NCI-H1436 treated with DMSO at 0.1 percent for 48 hours (cell line): ENCODE results near the gene RHOBTB1.
"Not testable (repeated sequence)": the region's sequence is repeated elsewhere in the genome, so short reads cannot be mapped to it uniquely, and the experiment has no call there.

Experiments used
- DNase-seq: peaks from one replicate; lab custom pipeline; 2025; lab: John Stamatoyannopoulos, UW

The RHOBTB1 gene

DNA sequence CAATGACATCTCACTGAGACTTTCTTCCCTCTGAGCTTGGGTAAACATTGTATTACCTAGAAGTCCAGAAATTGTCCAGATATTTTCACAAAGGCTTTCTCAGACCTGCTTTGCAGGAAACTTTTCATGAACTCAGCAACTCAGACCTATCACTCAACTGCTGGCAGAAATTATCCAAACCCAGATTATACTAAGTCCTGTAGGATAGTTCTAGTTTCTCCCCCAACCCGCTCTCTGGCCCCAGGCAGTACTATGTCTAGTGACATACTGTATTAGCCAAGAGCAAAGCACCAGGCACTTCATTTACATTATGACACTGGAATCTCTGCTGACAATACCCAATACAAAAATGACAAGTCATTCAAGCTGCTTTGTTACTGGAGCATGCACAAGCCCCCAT is 75.0 kb downstream of the RHOBTB1 start:
- DNase-seq = no peak

DNA sequence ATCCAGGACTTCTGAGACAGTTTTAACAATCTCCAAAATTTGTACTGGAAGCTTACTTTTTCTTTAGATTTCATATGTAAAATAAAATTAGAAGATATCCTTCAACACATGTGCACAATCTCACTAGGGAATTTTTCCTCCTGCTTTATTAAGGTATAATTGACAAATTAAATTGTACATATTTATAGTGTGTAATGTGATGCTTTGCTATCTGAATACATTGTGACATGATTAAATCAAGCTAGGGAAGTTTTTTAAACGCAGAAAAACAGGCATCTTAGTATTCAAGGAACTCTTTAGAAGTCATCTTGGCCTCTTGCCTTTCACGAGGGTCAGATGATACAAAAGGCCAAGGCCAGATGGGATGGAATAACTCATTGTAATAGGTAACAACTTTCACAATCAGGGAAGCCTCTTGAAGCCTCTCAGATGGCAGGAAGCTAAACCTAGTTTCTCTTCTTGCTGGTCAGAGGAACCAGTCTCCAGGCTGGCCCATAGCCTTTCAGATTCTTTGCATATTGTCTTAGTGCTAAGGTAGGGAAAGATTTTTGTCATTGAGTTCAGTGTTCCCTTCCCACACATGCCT is 78.7 kb downstream of the RHOBTB1 start:
- no peak for DNase-seq

DNA sequence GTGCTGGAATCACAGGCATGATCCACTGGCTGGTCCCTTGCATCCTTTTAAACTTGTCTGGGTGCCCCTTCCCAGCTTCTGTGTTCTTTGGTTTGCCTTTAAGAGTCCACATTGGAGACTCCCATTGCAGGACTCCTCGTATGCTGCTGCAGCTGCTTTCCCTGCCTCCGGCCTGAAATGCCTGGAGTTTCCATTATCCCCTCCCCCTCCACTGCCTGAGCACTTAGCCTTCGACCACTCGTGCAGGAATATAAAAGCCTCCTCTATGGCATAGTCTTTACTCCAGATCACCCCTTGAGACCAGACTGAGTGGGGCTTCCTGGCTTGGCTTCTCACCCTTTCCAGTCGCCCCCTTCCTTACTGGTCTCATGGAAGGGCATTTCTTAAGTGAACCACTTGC is 80.2 kb downstream of the RHOBTB1 start:
- no peak for DNase-seq

DNA sequence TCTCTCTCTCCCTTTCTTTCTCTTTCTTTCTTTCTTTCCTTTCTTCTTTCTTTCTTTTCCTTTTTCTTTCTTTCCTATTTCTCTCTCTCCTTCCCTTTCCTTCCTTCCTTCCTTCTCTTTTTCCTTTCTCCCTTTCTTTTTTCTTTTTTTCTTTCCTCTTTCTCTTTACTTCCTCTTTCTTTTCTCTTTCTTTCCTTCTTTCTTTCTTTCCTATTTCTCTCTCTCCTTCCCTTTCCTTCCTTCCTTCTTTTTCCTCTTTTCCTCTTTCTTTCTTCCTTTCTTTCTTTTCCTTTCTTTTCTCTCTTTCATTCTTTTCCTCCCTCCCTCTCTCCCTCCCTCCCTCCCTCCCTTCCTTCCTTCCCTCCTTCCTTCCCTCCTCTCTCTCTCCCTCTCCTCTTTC is 81.5 kb downstream of the RHOBTB1 start:
- no peak for DNase-seq

DNA sequence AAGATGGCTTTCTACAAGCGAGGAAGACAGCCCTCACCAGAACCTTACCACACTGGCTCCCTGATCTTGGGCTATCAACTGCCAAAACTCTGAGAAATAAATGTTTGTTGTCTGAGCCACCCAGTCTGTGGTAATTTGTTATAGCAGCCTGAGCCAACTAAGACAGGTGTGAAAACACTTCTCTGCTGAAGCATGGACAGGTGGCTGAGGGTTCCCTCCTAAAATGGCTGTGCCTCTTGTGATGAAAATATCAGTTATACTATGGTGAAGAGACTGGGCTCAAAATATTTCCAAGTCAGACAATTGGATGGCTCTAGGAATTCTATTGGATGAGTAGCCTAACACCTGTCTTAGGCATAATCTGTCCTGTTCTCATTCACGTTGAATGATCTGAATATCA is 87.6 kb downstream of the RHOBTB1 start:
- DNase-seq = no peak

DNA sequence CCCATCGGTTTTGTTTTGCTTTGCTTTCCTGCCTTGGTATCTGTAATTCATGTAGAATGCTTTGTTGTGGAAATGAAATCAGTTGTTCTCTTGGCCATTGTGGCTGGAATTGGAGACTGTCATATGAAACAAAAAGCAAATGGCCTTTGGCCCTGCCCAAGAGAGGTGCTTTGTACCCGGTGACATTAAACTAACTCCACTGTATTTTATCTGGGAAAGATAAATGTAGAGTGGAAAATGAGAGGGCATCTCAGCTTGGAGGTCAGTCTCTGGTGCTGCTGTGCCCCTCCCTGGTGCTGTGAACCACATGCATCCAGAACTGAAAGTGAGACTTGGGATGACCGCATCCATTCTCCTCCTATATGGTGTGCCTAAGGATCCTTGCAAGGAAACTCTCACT is 90.3 kb downstream of the RHOBTB1 start:
- DNase-seq = no peak

DNA sequence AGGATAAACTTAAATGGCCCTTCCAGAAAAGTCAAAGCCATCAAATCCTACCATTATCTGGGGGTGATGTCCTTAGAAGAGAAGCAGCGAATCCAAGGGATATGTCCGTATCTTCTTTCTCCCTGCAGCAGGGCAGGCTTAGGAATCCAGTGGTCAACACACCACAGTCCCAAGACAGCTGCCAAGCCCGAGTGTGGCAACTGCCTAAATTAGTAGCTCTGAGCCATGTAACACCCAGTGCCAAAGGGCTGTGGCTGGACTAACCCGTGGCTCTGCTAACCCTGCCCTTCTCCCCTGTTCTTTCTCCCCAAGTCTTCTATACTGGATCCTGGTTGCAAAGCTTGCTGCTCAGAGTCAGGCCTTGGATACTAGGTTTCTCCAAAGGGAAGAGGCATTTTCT is 90.9 kb downstream of the RHOBTB1 start:
- DNase-seq = no peak

DNA sequence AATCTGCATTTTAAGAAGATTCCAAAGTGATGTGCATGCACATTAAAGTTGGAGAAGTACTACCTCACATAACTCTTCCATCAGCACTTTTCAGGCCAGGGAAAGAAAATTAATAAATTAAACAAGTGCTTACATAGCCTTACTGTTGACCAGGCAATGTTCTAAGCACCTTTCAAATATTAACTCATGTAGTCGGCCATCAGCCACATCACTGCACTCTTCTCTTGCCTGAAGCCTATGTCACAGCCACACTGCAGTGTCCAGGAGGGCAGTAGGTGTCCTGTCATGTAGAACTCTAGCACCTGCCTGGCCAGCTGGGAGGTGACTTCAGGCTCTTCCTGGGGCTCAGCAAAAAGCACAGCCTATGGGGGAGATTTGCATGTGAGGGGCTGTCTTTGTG is 94.2 kb downstream of the RHOBTB1 start:
- DNase-seq = no peak

DNA sequence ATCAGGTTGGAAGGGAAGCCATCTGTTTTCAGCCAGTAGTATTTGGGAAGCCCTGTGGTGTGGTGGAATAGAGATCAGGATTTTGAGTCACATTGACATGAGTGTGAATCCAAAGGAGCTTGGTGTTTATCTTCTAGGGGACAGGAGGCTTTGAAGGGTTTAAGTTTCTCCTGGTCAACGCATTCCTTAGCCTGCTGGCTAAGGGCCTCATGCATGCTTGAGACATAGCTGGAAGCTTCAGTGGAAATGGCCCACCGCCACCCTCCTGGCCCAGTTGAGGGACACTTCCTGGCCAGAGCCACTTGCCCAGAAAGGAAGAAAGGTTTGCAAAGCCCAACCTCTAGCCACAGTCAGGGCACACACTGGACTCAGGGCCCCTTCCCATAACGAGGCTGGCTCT is 94.8 kb downstream of the RHOBTB1 start:
- DNase-seq = no peak

DNA sequence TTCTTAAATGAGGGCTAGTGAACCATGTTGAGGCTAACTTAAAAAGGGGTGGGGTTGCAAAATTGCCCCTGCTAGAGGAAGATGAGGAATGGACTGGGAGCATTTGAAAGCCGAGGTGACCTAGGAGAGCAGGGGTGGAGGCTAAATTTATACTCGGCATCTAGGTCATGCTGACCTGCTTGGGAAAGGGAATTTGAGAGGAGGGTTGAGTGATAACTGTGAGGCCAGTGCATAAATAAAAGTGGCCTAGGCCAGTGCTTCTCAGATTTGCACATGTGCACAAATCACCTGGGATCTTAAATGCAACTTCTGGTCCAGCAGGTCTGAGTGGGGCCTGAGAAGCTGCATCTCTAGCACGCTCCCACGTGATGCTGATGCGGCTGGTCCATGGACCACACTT is 95.3 kb downstream of the RHOBTB1 start:
- no peak for DNase-seq

DNA sequence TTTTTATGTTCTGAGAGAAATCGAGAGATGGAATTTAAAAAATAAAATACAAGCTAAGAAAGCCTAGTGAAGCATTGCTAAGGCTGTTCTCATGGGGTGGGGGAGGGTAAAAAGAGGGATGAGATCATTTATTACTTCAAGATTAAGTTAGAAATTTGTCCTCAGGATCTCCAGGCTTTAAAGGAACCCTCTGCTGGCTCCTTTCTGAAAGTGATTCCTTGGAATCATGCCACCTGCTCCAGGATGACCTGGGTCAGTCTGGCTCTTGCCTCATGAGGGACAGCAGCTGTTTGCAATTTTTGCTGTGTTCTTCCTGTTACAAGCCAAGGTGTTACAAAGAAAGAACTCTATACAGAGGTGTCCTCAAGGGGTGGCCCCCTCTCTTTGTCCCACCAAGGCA is 95.9 kb downstream of the RHOBTB1 start:
- no peak for DNase-seq

DNA sequence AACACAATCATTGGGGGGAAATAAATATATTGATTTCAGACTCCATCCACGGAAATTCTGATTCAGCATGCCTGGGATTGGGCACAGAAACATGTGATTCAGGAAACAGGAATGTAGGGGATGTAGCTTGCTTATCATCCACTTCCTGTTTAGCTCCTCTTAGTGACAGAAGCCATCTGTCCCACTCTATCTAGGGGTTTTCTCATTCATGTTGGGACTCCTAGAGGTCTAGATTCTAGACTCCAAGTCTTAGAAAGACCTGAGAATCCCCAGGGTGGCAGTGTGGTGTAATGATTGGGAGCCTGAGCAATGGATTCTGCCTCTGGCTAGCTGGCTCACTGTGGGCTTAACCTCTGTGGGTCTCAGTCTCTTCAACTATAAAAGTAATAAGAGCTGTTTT is 97.8 kb downstream of the RHOBTB1 start:
- no peak for DNase-seq

DNA sequence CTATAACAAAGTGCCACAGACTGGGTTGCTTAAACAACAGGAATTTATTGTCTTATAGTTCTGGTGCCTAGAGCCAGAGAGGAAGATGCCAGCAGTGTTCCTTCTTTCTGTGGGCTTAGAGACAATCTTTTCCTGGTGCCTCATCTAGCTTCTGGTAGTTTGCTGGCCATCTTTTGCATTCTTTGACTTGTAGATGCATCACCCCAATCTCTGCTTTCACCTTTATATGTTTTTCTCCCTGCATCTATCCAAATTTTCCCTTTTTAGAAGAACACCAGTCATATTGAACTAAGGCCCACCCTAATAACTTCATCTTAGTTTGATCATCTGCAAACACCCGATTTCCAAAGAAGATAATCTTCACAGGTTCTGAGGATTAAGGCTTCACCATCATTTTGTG is 98.9 kb downstream of the RHOBTB1 start:
- DNase-seq = no peak

DNA sequence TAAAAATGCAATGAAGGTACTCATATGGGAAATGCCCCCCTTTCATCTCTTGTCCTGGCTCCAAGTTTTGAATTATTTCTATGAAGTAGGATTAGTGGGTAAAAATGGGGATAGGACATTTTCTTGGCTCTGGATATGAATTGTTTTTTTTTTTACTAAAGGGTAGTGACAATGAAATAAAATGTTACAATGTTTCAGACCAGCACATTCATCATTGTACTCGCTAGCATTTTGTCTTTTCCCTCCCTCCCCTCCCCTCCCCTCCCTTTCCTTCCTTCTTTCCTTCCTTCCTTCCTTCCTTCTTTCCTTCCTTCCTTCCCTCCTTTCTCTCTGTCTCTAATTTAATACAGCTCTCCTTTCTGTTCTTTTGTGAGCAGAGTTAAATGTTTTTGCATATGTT is 101.3 kb downstream of the RHOBTB1 start:
- no peak for DNase-seq

DNA sequence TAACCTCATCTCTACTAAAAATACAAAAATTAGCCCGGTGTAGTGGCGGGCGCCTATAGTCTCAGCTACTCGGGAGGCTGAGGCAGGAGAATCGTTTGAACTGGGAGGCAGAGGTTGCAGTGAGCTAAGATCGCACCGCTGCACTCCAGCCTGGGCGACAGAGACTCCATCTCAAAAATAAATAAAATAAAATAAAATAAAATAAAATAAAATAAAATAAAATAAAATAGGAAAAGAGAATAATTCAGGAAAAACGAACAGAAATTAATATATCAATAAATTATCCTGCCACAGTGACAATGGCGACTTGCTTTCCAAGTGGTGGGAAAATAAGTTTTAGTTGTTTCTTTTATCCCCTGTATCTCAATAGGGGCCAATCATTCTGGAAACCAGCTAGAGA is 102.8 kb downstream of the RHOBTB1 start:
- not testable (repeated sequence) for DNase-seq

DNA sequence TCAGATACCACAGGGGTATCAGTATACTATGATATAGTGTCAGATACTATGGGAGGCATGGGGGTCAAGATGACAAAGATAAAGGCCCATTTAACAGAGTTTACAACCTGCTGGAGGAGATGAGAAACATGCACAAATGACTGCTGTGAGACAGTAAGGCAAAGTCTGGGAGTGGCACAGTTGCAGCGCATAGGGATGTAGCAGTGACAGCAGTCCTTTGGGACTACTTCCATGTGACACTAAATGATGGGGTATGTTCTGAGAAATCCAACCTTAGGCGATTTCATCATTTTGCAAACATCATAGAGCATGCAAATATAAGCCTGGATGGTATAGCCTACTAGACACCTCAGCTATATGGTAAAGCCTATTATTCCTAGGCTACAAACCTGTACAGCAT is 108.9 kb downstream of the RHOBTB1 start:
- DNase-seq = no peak

DNA sequence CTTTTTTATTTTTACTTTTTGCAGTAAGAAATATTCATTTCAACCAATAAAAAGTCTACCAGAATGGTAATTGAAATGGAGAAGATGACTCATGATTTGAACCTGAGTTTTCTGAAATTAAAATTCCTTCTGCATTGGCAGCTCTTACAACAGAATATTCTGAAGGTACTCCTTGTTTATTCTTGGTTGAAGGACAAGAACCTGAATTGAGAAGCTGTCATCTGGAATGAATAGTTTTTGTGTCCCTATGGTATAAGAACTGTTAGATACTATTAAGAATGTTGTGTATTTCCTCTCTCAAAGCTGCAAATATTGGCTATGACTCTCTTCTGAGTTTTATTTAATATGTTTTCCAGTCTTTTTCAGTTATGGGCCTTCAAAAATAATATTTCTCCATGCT is 109.6 kb downstream of the RHOBTB1 start:
- DNase-seq = no peak

DNA sequence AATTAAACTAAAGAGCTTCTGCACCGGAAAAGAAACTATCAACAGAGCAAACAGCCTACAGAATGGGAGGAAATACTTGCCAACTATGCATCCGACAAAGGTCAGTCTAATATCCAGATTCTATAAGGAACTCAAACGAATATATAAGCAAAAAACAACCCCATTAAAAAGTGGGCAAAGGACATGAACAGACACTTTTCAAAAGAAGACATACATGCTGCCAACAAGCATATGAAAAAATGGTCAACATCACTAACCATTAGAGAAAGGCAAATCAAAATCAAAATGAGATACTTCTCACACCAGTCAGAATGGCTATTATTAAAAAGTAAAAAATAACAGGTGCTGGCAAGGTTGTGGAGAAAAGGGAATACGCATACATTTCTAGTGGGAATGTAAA is 111.8 kb downstream of the RHOBTB1 start:
- not testable (repeated sequence) for DNase-seq

DNA sequence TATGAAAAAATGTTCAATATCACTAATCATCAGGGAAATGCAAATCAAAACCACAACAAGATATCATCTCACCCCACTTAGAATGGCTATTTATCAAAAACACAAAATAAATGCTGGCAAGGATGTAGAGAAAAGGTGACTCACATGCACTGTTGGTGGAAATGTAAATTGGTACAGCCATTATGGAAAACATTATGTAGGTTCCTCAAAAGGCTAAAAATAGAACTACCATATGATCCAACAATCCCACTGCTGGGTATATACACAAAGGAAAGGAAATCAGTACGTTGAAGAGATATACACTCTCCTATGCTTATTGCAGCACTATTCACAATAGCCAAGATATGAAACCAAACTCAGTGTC is 115.5 kb downstream of the RHOBTB1 start:
- DNase-seq = no peak

DNA sequence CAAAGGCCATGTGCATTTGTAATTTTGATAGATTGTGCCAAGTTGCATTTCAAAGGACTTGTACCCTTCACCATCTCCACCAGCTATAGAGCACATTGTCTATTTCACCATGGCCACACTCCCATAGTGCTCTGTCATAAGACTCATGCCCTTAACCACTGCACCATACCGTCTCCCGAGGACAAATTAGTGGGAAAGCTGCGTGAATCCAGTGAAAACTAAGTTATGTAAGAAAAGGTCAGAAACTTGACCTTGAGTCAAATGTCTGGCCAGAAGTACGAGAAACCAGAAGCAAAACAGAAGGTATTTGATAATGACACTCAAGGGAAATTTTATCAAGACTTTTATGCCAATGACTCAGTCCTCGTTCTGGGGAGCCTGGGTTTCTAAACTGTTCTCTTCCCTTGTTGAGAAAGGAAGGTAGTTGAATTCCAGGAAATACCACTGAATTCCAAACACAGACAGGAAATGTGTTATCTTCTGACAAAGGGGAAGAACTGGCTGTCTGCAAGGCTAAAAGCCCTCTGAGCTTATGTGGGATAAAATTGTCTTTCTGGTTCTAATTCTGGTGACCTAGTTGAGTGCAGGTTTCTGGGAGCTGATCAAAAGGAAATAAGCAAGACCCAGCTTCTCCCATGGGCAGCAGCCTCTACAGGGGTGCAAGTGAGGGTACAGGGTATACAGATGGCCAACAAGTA is 116.0 kb downstream of the RHOBTB1 start:
- no peak for DNase-seq

DNA sequence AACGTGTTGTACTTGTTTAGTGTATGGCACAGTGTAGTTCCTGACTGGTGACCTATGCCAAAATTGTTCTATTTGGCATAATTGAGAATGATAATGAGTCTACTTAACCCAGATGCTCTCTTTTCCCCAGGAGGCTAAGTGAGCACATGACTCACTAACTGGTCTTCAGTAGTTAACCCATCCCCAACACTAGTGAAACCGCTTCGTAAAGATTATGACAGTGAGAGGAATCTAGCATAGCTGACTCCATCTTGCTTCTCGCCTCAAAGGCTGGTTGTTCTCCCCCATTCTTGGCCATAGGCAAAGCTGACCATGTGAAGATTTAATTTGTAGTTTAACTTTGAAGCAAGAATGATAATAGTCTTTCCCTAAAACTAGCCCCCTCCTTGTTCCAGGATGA is 118.5 kb downstream of the RHOBTB1 start:
- DNase-seq = no peak

DNA sequence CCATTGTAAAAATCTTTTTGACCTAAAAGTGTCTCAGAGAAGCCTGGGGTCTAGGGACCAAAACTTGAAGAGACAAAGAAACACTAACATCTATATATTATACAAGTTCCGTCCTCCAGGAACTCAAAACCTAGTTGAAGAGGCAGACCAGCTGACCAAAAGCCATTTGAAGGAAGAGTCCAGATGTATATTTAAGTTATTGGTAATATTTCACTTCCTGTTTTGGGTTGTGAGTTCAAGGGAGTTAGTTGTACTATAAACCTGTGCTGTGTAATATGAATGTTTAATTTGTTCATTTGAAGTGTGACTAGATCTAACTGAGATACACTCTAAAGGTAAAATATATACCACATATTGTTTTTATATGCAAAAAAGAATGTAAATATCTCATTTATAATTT is 120.7 kb downstream of the RHOBTB1 start:
- DNase-seq = no peak

DNA sequence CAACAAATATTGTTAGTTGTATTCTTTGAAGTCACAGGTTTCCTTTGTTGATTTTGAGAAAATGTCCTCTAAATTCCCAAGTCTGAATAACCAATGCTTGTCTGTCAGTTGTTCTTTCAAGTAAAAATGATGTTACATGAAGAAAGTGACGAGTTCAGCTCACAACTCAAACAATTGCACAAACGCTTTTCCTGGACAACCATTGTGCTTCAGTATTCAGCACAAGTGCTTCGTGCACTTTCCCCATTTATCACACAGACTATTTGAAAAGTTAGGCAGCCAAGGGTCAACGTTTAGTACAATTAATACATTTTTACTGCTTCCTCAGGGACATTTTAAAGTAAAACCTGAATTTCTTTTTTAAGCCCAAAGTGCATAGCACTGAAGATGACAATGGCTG is 121.2 kb downstream of the RHOBTB1 start:
- no peak for DNase-seq

DNA sequence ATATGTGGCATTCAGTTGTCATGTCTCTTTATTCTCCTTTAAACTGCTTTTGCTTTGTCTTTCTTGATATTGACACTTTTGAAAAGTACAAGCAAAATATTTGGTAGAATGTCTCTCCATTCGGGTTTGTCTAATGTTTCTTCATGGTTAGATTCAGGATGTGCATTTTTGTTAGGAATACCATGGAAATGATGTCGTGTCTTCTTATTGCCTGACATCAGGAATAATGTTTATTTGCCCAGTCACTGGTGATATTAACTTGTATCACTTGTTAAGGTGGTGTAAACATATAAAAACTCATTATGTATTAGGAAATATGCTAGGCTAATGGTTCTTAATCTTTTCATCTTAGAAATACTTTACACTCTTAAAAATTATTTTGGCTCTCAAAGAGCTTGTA is 122.3 kb downstream of the RHOBTB1 start:
- no peak for DNase-seq
